Neural cell (in vitro differentiated cells): ENCODE data around the gene INPP5D. TPM values are rescaled to one million over a fixed set of nuclear protein-coding genes. Genes with fewer than 3 reads are reported as not detected.

Experiments used
- H2AFZ ChIP-seq: fragments of 200-600, 300-800 bp; sonication (generic), shearing (Covaris generic); 2 replicates; pipeline ENCODE4 v1.6.0; 2014; ENCODE audit warnings: low read depth, mild to moderate bottlenecking, antibody characterized with exemption, low read length, moderate library complexity
- H3F3A ChIP-seq: fragments of 200-600 bp; shearing (Covaris generic); 2 replicates; pipeline ENCODE4 v1.6.1; 2016; ENCODE audit warnings: mild to moderate bottlenecking, moderate library complexity, mixed read lengths, antibody characterized with exemption, low read length; ENCODE audit not compliant: insufficient read depth, poor library complexity, severe bottlenecking
- H3K27ac ChIP-seq: fragments of 200-600, 300-800 bp; sonication (generic), shearing (Covaris generic); 2 replicates; pipeline ENCODE4 v1.5.1; 2014; ENCODE audit warnings: mild to moderate bottlenecking, low read length, moderate library complexity
- H3K27me3 ChIP-seq: fragments of 300-800, 200-600 bp; sonication (generic), shearing (Covaris generic); 2 replicates; pipeline ENCODE4 v1.6.0; 2014; ENCODE audit warnings: mild to moderate bottlenecking, low read depth, low read length, moderate library complexity; ENCODE audit not compliant: insufficient read depth
- H3K36me3 ChIP-seq: fragments of 300-800, 200-600 bp; sonication (generic), shearing (Covaris generic); 2 replicates; pipeline ENCODE4 v1.5.1; 2014; ENCODE audit warnings: mild to moderate bottlenecking, antibody characterized with exemption, low read length, moderate library complexity; ENCODE audit not compliant: insufficient read depth
- H3K4me2 ChIP-seq: fragments of 300-800, 200-600 bp; sonication (generic), shearing (Covaris generic); 2 replicates; pipeline ENCODE4 v1.6.0; 2014; ENCODE audit warnings: mild to moderate bottlenecking, low read length
- H3K4me3 ChIP-seq: fragments of 300-800, 200-600 bp; sonication (generic), shearing (Covaris generic); 2 replicates; pipeline ENCODE4 v1.5.1; 2014; ENCODE audit warnings: mild to moderate bottlenecking, low read length, moderate library complexity
- H3K79me2 ChIP-seq: fragments of 200-600 bp; shearing (Covaris generic); replicated peaks from 2 replicates; pipeline ENCODE4 v1.6.0; 2014; ENCODE audit warnings: mild to moderate bottlenecking, low read length, moderate library complexity; ENCODE audit not compliant: insufficient read depth
- H3K9ac ChIP-seq: fragments of 300-800, 200-600 bp; sonication (generic), shearing (Covaris generic); 2 replicates; pipeline ENCODE4 v1.6.1; 2016; ENCODE audit warnings: mild to moderate bottlenecking, low read length, mixed read lengths
- H3K9me2 ChIP-seq: fragments of 200-600 bp; shearing (Covaris generic); 2 replicates; pipeline ENCODE4 v1.6.1; 2016; ENCODE audit warnings: mild to moderate bottlenecking, low read length, mixed read lengths; ENCODE audit not compliant: insufficient read depth
- H3K9me3 ChIP-seq: fragments of 200-600, 300-800 bp; sonication (generic), shearing (Covaris generic); 2 replicates; pipeline ENCODE4 v1.6.1; 2016; ENCODE audit warnings: mild to moderate bottlenecking, mixed run types, low read length, moderate library complexity, mixed read lengths
- H4K20me1 ChIP-seq: fragments of 200-600 bp; shearing (Covaris generic); 2 replicates; pipeline ENCODE4 v1.6.1; 2016; ENCODE audit warnings: mild to moderate bottlenecking, mixed run types; ENCODE audit not compliant: insufficient read depth
- EP300 ChIP-seq: fragments of 450-650 bp; conservative IDR thresholded peaks from 2 replicates; pipeline ENCODE4 v1.6.1; 2014; ENCODE audit warnings: antibody characterized with exemption, mild to moderate bottlenecking, moderate library complexity; ENCODE audit not compliant: poor library complexity, severe bottlenecking
- EZH2 ChIP-seq: fragments of 200-600, 300-800 bp; shearing (Covaris generic), sonication (generic); IDR thresholded peaks from 2 replicates; pipeline ENCODE4 v1.6.1; 2014; ENCODE audit warnings: antibody characterized with exemption, low read length, borderline replicate concordance, mild to moderate bottlenecking; ENCODE audit not compliant: insufficient read depth, poor library complexity, severe bottlenecking
- MXI1 ChIP-seq: fragments of 450-650 bp; conservative IDR thresholded peaks from 2 replicates; pipeline ENCODE4 v1.6.1; 2014; ENCODE audit warnings: antibody characterized with exemption, mild to moderate bottlenecking; ENCODE audit not compliant: poor library complexity, severe bottlenecking
- POLR2AphosphoS5 ChIP-seq: IDR thresholded peaks from 2 replicates; pipeline ENCODE4 v1.6.1; 2012
- RAD21 ChIP-seq: fragments of 450-650 bp; conservative IDR thresholded peaks from 2 replicates; pipeline ENCODE4 v1.6.1; 2014; ENCODE audit warnings: antibody characterized with exemption, mild to moderate bottlenecking, moderate library complexity
- SMC3 ChIP-seq: fragments of 450-650 bp; conservative IDR thresholded peaks from 2 replicates; pipeline ENCODE4 v1.6.1; 2014; ENCODE audit warnings: antibody characterized with exemption, mild to moderate bottlenecking, moderate library complexity; ENCODE audit not compliant: poor library complexity
- TAF1 ChIP-seq: IDR thresholded peaks from 2 replicates; pipeline ENCODE4 v1.6.1; 2012; ENCODE audit warnings: low read depth
- polyA plus RNA-seq: library from polyadenylated mRNA; depleted of rRNA; stranded (reverse); fragments of >200 nt; gene quantifications from 2 replicates; pipeline ENCODE4 v1.2.3, GENCODE V29; 2014
- TF ChIP-seq, protein P1 (sequence below): IDR thresholded peaks from 2 replicates; pipeline ENCODE4 v1.6.1; 2012; ENCODE audit warnings: borderline replicate concordance
- TF ChIP-seq, protein P2 (sequence below): fragments of 450-650 bp; IDR thresholded peaks from 2 replicates; pipeline ENCODE4 v1.5.1; 2014; ENCODE audit warnings: antibody characterized with exemption, mild to moderate bottlenecking, moderate library complexity; ENCODE audit not compliant: poor library complexity, severe bottlenecking

Gene INPP5D
- polyA plus RNA-seq, 1 donor from 2014 or later: not detected

DNA sequence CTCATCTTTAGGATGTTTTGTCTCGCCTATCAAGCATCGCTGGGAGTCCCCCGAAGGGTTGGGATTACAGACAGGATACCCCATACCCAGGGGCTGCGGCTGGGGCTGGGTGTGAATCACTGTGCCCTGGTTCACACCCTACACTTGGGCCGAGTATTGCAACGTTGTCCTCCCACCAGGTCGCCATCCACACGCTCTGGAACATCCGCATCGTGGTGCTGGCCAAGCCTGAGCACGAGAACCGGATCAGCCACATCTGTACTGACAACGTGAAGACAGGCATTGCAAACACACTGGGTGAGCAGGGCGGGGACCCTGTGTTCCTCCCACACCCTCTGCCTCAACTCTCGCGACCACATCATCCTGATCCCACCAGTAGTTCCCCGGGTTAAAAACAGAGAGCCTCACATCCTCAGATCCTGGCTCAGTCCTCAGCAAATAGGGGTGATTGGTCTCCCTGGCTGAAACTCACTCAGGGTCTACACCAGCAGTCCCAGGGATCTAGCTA is 104.0 kb downstream of the INPP5D start:
- TF ChIP-seq EZH2 (no peak), SMC3 (no peak), MXI1 (no peak), EP300 (no peak), POLR2AphosphoS5 (no peak), RAD21 (no peak), TAF1 (no peak)
- TF ChIP-seq, protein P1, sequence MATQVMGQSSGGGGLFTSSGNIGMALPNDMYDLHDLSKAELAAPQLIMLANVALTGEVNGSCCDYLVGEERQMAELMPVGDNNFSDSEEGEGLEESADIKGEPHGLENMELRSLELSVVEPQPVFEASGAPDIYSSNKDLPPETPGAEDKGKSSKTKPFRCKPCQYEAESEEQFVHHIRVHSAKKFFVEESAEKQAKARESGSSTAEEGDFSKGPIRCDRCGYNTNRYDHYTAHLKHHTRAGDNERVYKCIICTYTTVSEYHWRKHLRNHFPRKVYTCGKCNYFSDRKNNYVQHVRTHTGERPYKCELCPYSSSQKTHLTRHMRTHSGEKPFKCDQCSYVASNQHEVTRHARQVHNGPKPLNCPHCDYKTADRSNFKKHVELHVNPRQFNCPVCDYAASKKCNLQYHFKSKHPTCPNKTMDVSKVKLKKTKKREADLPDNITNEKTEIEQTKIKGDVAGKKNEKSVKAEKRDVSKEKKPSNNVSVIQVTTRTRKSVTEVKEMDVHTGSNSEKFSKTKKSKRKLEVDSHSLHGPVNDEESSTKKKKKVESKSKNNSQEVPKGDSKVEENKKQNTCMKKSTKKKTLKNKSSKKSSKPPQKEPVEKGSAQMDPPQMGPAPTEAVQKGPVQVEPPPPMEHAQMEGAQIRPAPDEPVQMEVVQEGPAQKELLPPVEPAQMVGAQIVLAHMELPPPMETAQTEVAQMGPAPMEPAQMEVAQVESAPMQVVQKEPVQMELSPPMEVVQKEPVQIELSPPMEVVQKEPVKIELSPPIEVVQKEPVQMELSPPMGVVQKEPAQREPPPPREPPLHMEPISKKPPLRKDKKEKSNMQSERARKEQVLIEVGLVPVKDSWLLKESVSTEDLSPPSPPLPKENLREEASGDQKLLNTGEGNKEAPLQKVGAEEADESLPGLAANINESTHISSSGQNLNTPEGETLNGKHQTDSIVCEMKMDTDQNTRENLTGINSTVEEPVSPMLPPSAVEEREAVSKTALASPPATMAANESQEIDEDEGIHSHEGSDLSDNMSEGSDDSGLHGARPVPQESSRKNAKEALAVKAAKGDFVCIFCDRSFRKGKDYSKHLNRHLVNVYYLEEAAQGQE: no peak
- TF ChIP-seq, protein P2, sequence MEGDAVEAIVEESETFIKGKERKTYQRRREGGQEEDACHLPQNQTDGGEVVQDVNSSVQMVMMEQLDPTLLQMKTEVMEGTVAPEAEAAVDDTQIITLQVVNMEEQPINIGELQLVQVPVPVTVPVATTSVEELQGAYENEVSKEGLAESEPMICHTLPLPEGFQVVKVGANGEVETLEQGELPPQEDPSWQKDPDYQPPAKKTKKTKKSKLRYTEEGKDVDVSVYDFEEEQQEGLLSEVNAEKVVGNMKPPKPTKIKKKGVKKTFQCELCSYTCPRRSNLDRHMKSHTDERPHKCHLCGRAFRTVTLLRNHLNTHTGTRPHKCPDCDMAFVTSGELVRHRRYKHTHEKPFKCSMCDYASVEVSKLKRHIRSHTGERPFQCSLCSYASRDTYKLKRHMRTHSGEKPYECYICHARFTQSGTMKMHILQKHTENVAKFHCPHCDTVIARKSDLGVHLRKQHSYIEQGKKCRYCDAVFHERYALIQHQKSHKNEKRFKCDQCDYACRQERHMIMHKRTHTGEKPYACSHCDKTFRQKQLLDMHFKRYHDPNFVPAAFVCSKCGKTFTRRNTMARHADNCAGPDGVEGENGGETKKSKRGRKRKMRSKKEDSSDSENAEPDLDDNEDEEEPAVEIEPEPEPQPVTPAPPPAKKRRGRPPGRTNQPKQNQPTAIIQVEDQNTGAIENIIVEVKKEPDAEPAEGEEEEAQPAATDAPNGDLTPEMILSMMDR: no peak
- no peaks in the 10 kb centered on the region for H3K9me2 ChIP-seq
- no peak overlapping the region for H3K4me2 ChIP-seq
- no peak overlapping the region for H3K27ac ChIP-seq
- H3K9me3 ChIP-seq: no peaks in the 10 kb centered on the region
- H3K79me2 ChIP-seq: no peaks in the 10 kb centered on the region
- no peaks in the 10 kb centered on the region for H3F3A ChIP-seq
- H2AFZ ChIP-seq: no peak overlapping the region
- H3K27me3 ChIP-seq: no peaks in the 10 kb centered on the region
- H3K9ac ChIP-seq: no peak overlapping the region
- no peaks in the 10 kb centered on the region for H3K36me3 ChIP-seq
- H3K4me3 ChIP-seq: no peak overlapping the region
- H4K20me1 ChIP-seq: no peaks in the 10 kb centered on the region

DNA sequence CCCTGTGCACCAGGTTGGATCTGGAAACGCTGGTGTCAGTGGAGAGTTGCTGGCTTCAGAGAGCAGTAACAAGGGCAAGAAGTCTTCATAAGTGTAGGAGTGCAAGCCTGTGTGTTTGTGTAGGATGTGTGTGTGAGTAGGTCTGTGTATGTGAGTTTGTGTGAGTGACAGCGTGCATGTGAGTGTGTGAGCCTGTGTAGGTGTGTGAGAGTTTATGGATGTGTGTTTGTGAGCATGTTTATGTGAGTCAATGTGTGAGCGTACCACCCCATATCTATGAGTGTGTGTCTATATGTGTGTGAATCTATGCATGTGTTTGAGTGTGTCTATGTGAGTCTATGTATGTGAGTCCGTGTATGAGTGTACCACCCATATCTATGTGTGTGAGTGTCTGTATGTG is 104.8 kb downstream of the INPP5D start:
- Histone ChIP-seq H3K4me3 (no peak overlapping the region), H3K4me2 (no peak overlapping the region), H3K79me2 (no peaks in the 10 kb centered on the region), H3K9me3 (no peaks in the 10 kb centered on the region), H2AFZ (no peak overlapping the region), H3K9me2 (no peaks in the 10 kb centered on the region), H3K27me3 (no peaks in the 10 kb centered on the region), H3F3A (no peaks in the 10 kb centered on the region), H3K36me3 (no peaks in the 10 kb centered on the region), H3K27ac (no peak overlapping the region), H4K20me1 (no peaks in the 10 kb centered on the region), H3K9ac (no peak overlapping the region)
- TF ChIP-seq SMC3 (no peak), RAD21 (no peak), POLR2AphosphoS5 (no peak), EZH2 (no peak), MXI1 (no peak), EP300 (no peak), TAF1 (no peak)
- TF ChIP-seq, protein P2: no peak
- TF ChIP-seq, protein P1: no peak
